Endodermal cell (in vitro differentiated cells): ENCODE measurements around the gene PP2D1. TPM values are rescaled to one million over a fixed set of nuclear protein-coding genes. Genes with fewer than 3 reads are reported as not detected.
"Not testable (repeated sequence)": the region's sequence is repeated elsewhere in the genome, so short reads cannot be mapped to it uniquely, and the experiment has no call there.

ENCODE experiments used
- DNase-seq: peaks from one replicate; pipeline ENCODE4 v3.0.0-alpha.2; 2017
- H3K27ac ChIP-seq: 2 replicates; pipeline ENCODE4 v1.5.1; 2013; ENCODE audit warnings: mild to moderate bottlenecking, low read depth, low read length, moderate library complexity
- H3K27me3 ChIP-seq: 2 replicates; pipeline ENCODE4 v1.6.1; 2013; ENCODE audit warnings: mild to moderate bottlenecking, low read length, moderate library complexity; ENCODE audit not compliant: insufficient read depth, control insufficient read depth, poor library complexity, severe bottlenecking
- H3K36me3 ChIP-seq: 2 replicates; pipeline ENCODE4 v1.7.0; 2013; ENCODE audit warnings: mild to moderate bottlenecking, low read length, moderate library complexity; ENCODE audit not compliant: control insufficient read depth, insufficient read depth
- H3K4me1 ChIP-seq: one replicate; pipeline ENCODE4 v1.7.0; 2013; ENCODE audit warnings: low read length; ENCODE audit not compliant: control insufficient read depth, insufficient read depth
- H3K4me3 ChIP-seq: 2 replicates; pipeline ENCODE4 v1.5.1; 2013; ENCODE audit warnings: mild to moderate bottlenecking, low read length, moderate library complexity
- H3K9ac ChIP-seq: 2 replicates; pipeline ENCODE4 v1.6.1; 2013; ENCODE audit warnings: mild to moderate bottlenecking, low read length, moderate library complexity; ENCODE audit not compliant: poor library complexity, severe bottlenecking; ENCODE audit errors: extremely low read depth
- H3K9me3 ChIP-seq: 2 replicates; pipeline ENCODE4 v1.6.1; 2013; ENCODE audit warnings: mild to moderate bottlenecking, low read length, moderate library complexity; ENCODE audit not compliant: control insufficient read depth
- H3K27ac Mint-ChIP-seq: 2 replicates; pipeline ENCODE4 v1.8.0; 2020; ENCODE audit warnings: mixed read lengths
- H3K27me3 Mint-ChIP-seq: 2 replicates; pipeline ENCODE4 v1.8.0; 2021; ENCODE audit warnings: mild to moderate bottlenecking, mixed read lengths; ENCODE audit not compliant: insufficient read depth
- H3K36me3 Mint-ChIP-seq: 2 replicates; pipeline ENCODE4 v1.8.0; 2020; ENCODE audit warnings: low read depth, mixed read lengths
- H3K4me1 Mint-ChIP-seq: 2 replicates; pipeline ENCODE4 v1.8.0; 2020; ENCODE audit warnings: mixed read lengths
- H3K4me3 Mint-ChIP-seq: 2 replicates; pipeline ENCODE4 v1.8.0; 2020; ENCODE audit warnings: mild to moderate bottlenecking, moderate library complexity, mixed read lengths
- H3K9me3 Mint-ChIP-seq: 2 replicates; pipeline ENCODE4 v1.8.0; 2020; ENCODE audit warnings: mild to moderate bottlenecking, mixed read lengths
- WGBS, 2 experiments: methylation state at CpG; one replicate each; pipeline versions ENCODE4 v1.1.5 to v1.1.7; 2013; ENCODE audit warnings: missing lambda C conversion rate in 2 of 2, mixed read lengths in 1 of 2; ENCODE audit not compliant: insufficient coverage in 1 of 2, insufficient read length in 1 of 2; 5-methylcytosine and 5-hydroxymethylcytosine counted together
- total RNA-seq, 2 donors: library from RNA; stranded (reverse); fragmentation: NEBNext Ultra II Directional in 1 of 2; extraction: Animal tissue kit (Norgen Biotek cat#: 25700) in 1 of 2; gene quantifications; 2 replicates in 1 of 2; 3 replicates in 1 of 2; pipeline ENCODE4 v1.2.1, GENCODE V29; 2021
- TF ChIP-seq, protein P1 (sequence below): fragments of 200-600 bp; sonication (generic); conservative IDR thresholded peaks from 2 replicates; pipeline ENCODE4 v1.5.0; 2021; ENCODE audit warnings: antibody characterized with exemption, mild to moderate bottlenecking

Gene PP2D1
- total RNA-seq, 2 donors from 2014 or later: not detected

DNA sequence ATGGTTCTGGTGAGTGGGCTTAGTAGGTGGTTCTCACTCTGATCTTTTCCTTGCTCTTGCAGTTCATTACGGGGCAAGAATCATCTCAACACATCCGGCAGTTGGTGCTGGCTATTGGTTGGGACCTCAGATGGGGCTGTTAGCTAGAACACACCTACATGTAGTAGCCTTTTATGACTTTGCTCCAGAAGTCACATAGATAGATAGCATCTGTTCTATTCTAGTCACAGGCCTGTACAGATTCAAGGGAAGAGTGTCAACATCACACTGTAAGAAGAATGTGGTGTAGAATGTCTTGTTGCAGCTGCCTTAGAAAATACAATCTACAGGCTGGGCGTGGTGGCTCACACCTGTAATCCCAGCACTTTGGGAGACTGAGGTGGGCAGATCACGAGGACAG, 50.1 kb downstream of the PP2D1 start:
- Histone ChIP-seq H3K36me3 (peaks cover 54% of the 10 kb centered on the region), H3K27me3 (no peaks in the 10 kb centered on the region), H3K4me1 (no peaks in the 10 kb centered on the region), H3K27ac (no peak overlapping the region), H3K9ac (no peak overlapping the region), H3K9me3 (no peaks in the 10 kb centered on the region), H3K4me3 (no peak overlapping the region)
- H3K4me1 Mint-ChIP-seq: no peaks in the 10 kb centered on the region
- no peak overlapping the region for H3K4me3 Mint-ChIP-seq
- H3K36me3 Mint-ChIP-seq: peaks cover 42% of the 10 kb centered on the region
- no peak overlapping the region for H3K27ac Mint-ChIP-seq
- TF ChIP-seq, protein P1, sequence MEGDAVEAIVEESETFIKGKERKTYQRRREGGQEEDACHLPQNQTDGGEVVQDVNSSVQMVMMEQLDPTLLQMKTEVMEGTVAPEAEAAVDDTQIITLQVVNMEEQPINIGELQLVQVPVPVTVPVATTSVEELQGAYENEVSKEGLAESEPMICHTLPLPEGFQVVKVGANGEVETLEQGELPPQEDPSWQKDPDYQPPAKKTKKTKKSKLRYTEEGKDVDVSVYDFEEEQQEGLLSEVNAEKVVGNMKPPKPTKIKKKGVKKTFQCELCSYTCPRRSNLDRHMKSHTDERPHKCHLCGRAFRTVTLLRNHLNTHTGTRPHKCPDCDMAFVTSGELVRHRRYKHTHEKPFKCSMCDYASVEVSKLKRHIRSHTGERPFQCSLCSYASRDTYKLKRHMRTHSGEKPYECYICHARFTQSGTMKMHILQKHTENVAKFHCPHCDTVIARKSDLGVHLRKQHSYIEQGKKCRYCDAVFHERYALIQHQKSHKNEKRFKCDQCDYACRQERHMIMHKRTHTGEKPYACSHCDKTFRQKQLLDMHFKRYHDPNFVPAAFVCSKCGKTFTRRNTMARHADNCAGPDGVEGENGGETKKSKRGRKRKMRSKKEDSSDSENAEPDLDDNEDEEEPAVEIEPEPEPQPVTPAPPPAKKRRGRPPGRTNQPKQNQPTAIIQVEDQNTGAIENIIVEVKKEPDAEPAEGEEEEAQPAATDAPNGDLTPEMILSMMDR: no peak
- peaks cover 2% of the 10 kb centered on the region for H3K9me3 Mint-ChIP-seq
- WGBS, 2 experiments: 93 to 99% methylated on average over 2 to 4 of the region's 4 CpGs
- no peak for DNase-seq
- no peaks in the 10 kb centered on the region for H3K27me3 Mint-ChIP-seq

DNA sequence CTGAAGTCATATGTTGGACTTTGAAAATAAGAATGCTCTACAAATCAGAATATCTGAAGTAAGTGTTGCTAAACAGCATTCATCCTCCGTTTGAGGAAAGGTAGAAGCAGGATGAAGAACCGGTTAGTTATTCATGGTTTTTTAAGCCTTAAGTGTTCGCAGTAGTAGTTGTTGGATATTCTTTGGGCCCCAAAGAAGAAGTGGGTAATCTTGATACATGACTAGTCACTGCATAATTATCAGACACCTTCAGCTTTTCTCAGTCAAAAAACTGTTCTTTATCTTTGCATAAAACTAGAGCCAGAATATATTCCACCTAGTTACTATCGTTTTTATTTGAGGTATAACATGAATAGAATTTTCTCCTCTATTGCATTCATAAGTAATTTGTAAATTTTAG, 51.4 kb downstream of the PP2D1 start:
- peaks cover 2% of the 10 kb centered on the region for H3K9me3 Mint-ChIP-seq
- H3K27ac Mint-ChIP-seq: no peak overlapping the region
- no peak overlapping the region for H3K4me3 Mint-ChIP-seq
- 90 to 95% methylated on average over 3 of the region's 4 CpGs for WGBS, 2 experiments
- no peaks in the 10 kb centered on the region for H3K4me1 Mint-ChIP-seq
- no peaks in the 10 kb centered on the region for H3K27me3 ChIP-seq
- peaks cover 56% of the 10 kb centered on the region for H3K36me3 ChIP-seq
- H3K4me3 ChIP-seq: no peak overlapping the region
- no peak overlapping the region for H3K9ac ChIP-seq
- TF ChIP-seq, protein P1: no peak
- H3K9me3 ChIP-seq: no peaks in the 10 kb centered on the region
- H3K27me3 Mint-ChIP-seq: no peaks in the 10 kb centered on the region
- no peak for DNase-seq
- H3K36me3 Mint-ChIP-seq: peaks cover 43% of the 10 kb centered on the region
- H3K4me1 ChIP-seq: no peaks in the 10 kb centered on the region
- no peak overlapping the region for H3K27ac ChIP-seq

DNA sequence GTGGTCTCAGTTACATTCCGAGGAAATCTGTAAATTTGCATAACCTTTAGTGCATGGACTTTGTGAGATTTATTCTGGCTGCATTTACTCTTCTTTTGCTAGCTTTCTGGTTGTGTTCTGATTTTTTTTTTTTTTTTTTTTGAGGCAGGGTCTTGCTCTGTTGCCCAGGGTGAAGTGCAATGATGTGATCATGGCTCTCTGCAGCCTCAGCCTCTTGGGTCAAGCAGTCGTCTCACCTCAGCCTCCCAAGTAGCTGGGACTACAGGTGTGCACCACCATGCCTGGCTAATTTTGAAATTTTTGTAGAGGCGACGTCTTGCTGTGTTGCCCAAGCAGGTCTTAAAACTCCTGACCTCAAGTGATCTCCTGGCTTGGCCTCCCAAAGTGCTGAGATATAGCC, 52.6 kb downstream of the PP2D1 start:
- Mint-ChIP-seq H3K27ac (no peak overlapping the region), H3K27me3 (no peaks in the 10 kb centered on the region), H3K36me3 (peaks cover 52% of the 10 kb centered on the region), H3K4me1 (no peaks in the 10 kb centered on the region), H3K4me3 (no peak overlapping the region), H3K9me3 (peaks cover 2% of the 10 kb centered on the region)
- peaks cover 68% of the 10 kb centered on the region for H3K36me3 ChIP-seq
- no peak overlapping the region for H3K9ac ChIP-seq
- no peak for DNase-seq
- no peaks in the 10 kb centered on the region for H3K27me3 ChIP-seq
- no peaks in the 10 kb centered on the region for H3K4me1 ChIP-seq
- no peak overlapping the region for H3K27ac ChIP-seq
- WGBS, 2 experiments: 70 to 96% methylated on average over 2 to 4 of the region's 4 CpGs
- H3K9me3 ChIP-seq: no peaks in the 10 kb centered on the region
- no peak overlapping the region for H3K4me3 ChIP-seq
- TF ChIP-seq, protein P1: no peak

DNA sequence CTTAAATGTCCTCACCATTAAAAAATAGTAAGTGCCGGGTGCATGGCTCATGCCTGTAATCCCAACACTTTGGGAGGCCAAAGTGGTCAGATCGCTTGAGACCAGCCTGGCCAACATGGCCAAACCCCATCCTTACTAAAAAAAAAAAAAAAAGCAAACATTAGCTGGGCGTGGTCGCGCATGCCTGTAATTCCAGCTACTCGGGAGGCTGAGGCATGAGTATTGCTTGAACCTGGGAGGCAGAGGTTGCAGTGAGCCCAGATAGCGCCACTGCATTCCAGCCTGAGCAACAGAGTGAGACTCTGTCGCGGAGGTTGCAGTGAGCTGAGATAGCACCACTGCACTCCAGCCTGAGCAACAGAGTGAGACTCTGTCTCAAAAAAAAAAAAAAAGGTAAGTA, 54.7 kb downstream of the PP2D1 start:
- peaks cover 67% of the 10 kb centered on the region for H3K36me3 Mint-ChIP-seq
- not testable (repeated sequence) for H3K4me3 ChIP-seq, H3K9me3 ChIP-seq, H3K4me3 Mint-ChIP-seq, H3K27me3 ChIP-seq, H3K4me1 ChIP-seq, DNase-seq, H3K4me1 Mint-ChIP-seq, H3K9ac ChIP-seq, H3K27ac Mint-ChIP-seq, H3K9me3 Mint-ChIP-seq, H3K27me3 Mint-ChIP-seq, H3K27ac ChIP-seq
- H3K36me3 ChIP-seq: peaks cover 90% of the 10 kb centered on the region
- WGBS, 2 experiments: 94 to 100% methylated on average over 1 to 9 of the region's 9 CpGs
